Vagina (tissue), 2 donors: ENCODE results near the gene GZF1. TPM values are rescaled to one million over a fixed set of nuclear protein-coding genes. Genes with fewer than 3 reads are reported as not detected.

Experiments
- DNase-seq, 2 donors: peaks; one replicate each; pipeline ENCODE4 v3.0.0-alpha.2; 2017; ENCODE audit errors: extremely low spot score in 2 of 2
- H3K27ac ChIP-seq: fragments of 200-600 bp; sonication (generic); one replicate; pipeline ENCODE4 v1.5.1; 2019
- H3K27me3 ChIP-seq: fragments of 200-600 bp; sonication (generic); one replicate; pipeline ENCODE4 v1.5.1; 2019
- H3K36me3 ChIP-seq, 2 donors: fragments of 200-600 bp; sonication (generic); one replicate each; pipeline ENCODE4 v1.5.1; 2017 to 2019
- H3K4me1 ChIP-seq: fragments of 200-600 bp; sonication (generic); one replicate; pipeline ENCODE4 v1.5.1; 2019
- H3K4me3 ChIP-seq, 2 donors: fragments of 200-600 bp; sonication (generic); 1 replicate in 1 of 2; 2 replicates in 1 of 2; pipeline ENCODE4 v1.5.1; 2016 to 2019
- H3K9me3 ChIP-seq: fragments of 200-600 bp; sonication (generic); one replicate; pipeline ENCODE4 v1.5.1; 2019
- CTCF ChIP-seq, 3 experiments: fragments of 450-650 bp in 2 of 3; fragments of 200-600 bp in 1 of 3; sonication (generic) in 1 of 3; IDR thresholded peaks; one replicate each; pipeline ENCODE4 v1.5.1; 2017 to 2019; ENCODE audit warnings: antibody characterized with exemption in 3 of 3, mild to moderate bottlenecking in 2 of 3, moderate library complexity in 2 of 3
- POLR2A ChIP-seq, 2 donors: fragments of 450-650 bp; IDR thresholded peaks; one replicate each; pipeline ENCODE4 v1.6.1; 2017; ENCODE audit warnings: antibody characterized with exemption in 2 of 2, mild to moderate bottlenecking in 2 of 2, moderate library complexity in 2 of 2
- POLR2AphosphoS5 ChIP-seq, 2 donors: sonication (generic); formaldehyde crosslinking; IDR thresholded peaks; one replicate each; pipeline ENCODE4 v1.9.0; 2017; ENCODE audit warnings: antibody characterized with exemption in 2 of 2, mild to moderate bottlenecking in 2 of 2, low read depth in 1 of 2; ENCODE audit not compliant: insufficient read depth in 1 of 2
- intact Hi-C: fragments of 100-400 bp; cut with DNase I; formaldehyde crosslinking; loops from one replicate; pipeline ENCODE4 v1.15.1; 2023
- total RNA-seq: library from RNA; depleted of rRNA; stranded (reverse); fragments of >200 nt; gene quantifications from one replicate; pipeline ENCODE4 v1.2.3, GENCODE V29; 2016

The GZF1 gene
- total RNA-seq, 1 donor from 2014 or later: 20.9 TPM

DNA sequence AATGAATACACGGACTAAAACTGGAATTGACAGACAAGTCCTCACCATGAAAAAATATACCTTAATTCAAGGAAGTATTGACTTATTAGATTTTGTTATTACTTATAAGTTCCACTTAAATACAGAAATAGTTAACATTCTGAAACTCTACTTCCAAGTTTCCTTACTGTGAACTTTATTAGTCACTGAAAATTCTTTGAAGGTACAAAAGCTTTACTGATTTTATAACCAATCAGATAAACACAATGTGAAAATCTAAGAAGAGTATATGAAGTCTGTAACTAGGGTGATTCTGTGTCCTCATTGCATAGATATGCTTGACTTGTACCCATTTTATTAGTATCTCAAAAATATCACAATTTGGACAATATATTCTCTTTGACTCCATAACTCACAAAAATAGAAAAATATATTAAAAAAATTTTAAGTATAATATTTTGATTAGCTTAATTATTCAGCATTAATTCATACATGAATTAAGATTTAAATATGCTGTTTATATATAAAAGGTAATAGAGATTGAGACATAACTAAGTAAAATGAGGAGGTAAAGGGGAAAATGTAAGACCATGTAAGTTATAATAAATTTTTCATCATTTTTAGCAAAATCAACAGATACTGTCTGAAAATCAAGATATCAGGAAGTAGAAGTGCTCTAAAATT is 52.7 kb downstream of the GZF1 start:
- Histone ChIP-seq H3K4me1 (peaks cover 48% of the 10 kb centered on the region), H3K27me3 (no peaks in the 10 kb centered on the region), H3K4me3 (no peak overlapping the region), H3K9me3 (no peaks in the 10 kb centered on the region), H3K36me3 (no peaks in the 10 kb centered on the region), H3K27ac (no peak overlapping the region)
- TF ChIP-seq CTCF (IDR thresholded peaks at IDR 0.05) (no peak), POLR2AphosphoS5 (IDR thresholded peaks at IDR 0.05; ENCODE audit: insufficient read depth in 1 of 2, low read depth in 1 of 2) (no peak), POLR2A (IDR thresholded peaks at IDR 0.05) (no peak)
- no peak for DNase-seq
- intact Hi-C loops: no loop called here

DNA sequence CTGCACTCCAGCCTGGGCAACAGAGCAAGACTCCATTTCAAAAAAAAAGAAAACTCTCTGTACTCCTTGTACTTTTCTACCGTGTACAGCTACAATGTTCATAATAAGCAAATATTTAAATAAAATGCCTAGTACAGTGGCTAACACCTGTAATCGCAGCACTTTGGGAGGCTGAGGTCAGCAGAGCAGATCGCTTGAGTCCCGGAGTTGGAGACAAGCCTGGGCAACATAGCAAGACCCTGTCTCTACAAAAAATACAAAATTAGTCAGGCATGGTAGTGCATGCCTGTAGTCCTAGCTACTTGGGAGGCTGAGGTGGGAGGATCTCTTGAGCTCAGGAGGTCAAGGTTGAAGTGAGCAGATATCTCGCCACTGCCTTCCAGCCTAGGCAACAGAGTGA is 53.6 kb downstream of the GZF1 start:
- Histone ChIP-seq H3K4me3 (no peak overlapping the region), H3K4me1 (peaks cover 52% of the 10 kb centered on the region), H3K36me3 (no peaks in the 10 kb centered on the region), H3K27ac (no peak overlapping the region), H3K27me3 (no peaks in the 10 kb centered on the region), H3K9me3 (no peaks in the 10 kb centered on the region)
- no peak for TF ChIP-seq CTCF (IDR thresholded peaks at IDR 0.05)
- no peak for TF ChIP-seq POLR2A (IDR thresholded peaks at IDR 0.05)
- TF ChIP-seq POLR2AphosphoS5 (IDR thresholded peaks at IDR 0.05; ENCODE audit: insufficient read depth in 1 of 2, low read depth in 1 of 2): no peak
- intact Hi-C loops: no loop called here
- DNase-seq: no peak

- H3K27ac ChIP-seq: no peak overlapping the region
- H3K9me3 ChIP-seq: no peaks in the 10 kb centered on the region
- TF ChIP-seq POLR2AphosphoS5 (IDR thresholded peaks at IDR 0.05; ENCODE audit: insufficient read depth in 1 of 2, low read depth in 1 of 2) (no peak), POLR2A (IDR thresholded peaks at IDR 0.05) (no peak), CTCF (IDR thresholded peaks at IDR 0.05) (no peak)
- DNase-seq: no peak
- intact Hi-C loops: no loop called here
- no peaks in the 10 kb centered on the region for H3K27me3 ChIP-seq
- no peak overlapping the region for H3K4me3 ChIP-seq
- no peaks in the 10 kb centered on the region for H3K36me3 ChIP-seq
- peaks cover 51% of the 10 kb centered on the region for H3K4me1 ChIP-seq
These were observed 54.1 kb downstream of the GZF1 start for GRCh38 chr20:23415959-23416583.

- peaks cover 43% of the 10 kb centered on the region for H3K4me1 ChIP-seq
- intact Hi-C loops: no loop called here
These were observed 55.9 kb downstream of the GZF1 start for GRCh38 chr20:23417861-23418260.

More at GRCh38 chr20:23417861-23418260, 55.9 kb downstream of the GZF1 start:
- H3K9me3 ChIP-seq: no peaks in the 10 kb centered on the region
- no peaks in the 10 kb centered on the region for H3K36me3 ChIP-seq
- no peaks in the 10 kb centered on the region for H3K27me3 ChIP-seq
- no peak overlapping the region for H3K27ac ChIP-seq
- no peak overlapping the region for H3K4me3 ChIP-seq
- no peak for DNase-seq
- no peak for TF ChIP-seq CTCF (IDR thresholded peaks at IDR 0.05)
- no peak for TF ChIP-seq POLR2A (IDR thresholded peaks at IDR 0.05)
- TF ChIP-seq POLR2AphosphoS5 (IDR thresholded peaks at IDR 0.05; ENCODE audit: insufficient read depth in 1 of 2, low read depth in 1 of 2): no peak
